RWPE1 (cell line): ENCODE results near the gene MRPS22.

Experiments used
- CTCF ChIA-PET: fragments of 350-600 bp; sonication (Branson Sonifier 250); formaldehyde crosslinking; extraction: SDS; loops from one replicate; lab custom pipeline; 2021; lab: Yijun Ruan, JAX
- POLR2A ChIA-PET: fragments of 400-600 bp; formaldehyde crosslinking; extraction: SDS; loops from one replicate; lab custom pipeline; 2020; ENCODE audit warnings: antibody characterized with exemption; ENCODE audit not compliant: low non-redundant PET; lab: Yijun Ruan, JAX
- DNase-seq: peaks from one replicate; pipeline ENCODE4 v3.0.0; 2012; ENCODE audit warnings: low spot score
- H3K27ac ChIP-seq: fragments of 450-650 bp; 2 replicates; pipeline ENCODE4 v1.5.1; 2017
- CTCF ChIP-seq: fragments of 450-650 bp; conservative IDR thresholded peaks from 2 replicates; pipeline ENCODE4 v1.5.1; 2017; ENCODE audit warnings: low read depth, mild to moderate bottlenecking

MRPS22 gene

GRCh38 chr3:139338405-139338804 is 5.4 kb upstream of the MRPS22 start:
- H3K27ac ChIP-seq: no peak overlapping the region
- POLR2A ChIA-PET: no interaction called here
- DNase-seq: no peak
- CTCF ChIA-PET: no interaction called here
- no peak for TF ChIP-seq CTCF

GRCh38 chr3:139339219-139339906 is 4.5 kb upstream of the MRPS22 start:
- TF ChIP-seq CTCF: no peak
- ChIA-PET POLR2A (no interaction called here), CTCF (no interaction called here)
- no peak overlapping the region for H3K27ac ChIP-seq
- no peak for DNase-seq

GRCh38 chr3:139340784-139341183 is 3.0 kb upstream of the MRPS22 start:
- no peak overlapping the region for H3K27ac ChIP-seq
- CTCF ChIA-PET: interaction anchor here (1.6 kb wide), 1 partner anchor 12 kb away, joined by 6 read pairs; no protein-coding TSS in a partner anchor
- no peak for DNase-seq
- POLR2A ChIA-PET: no interaction called here
- TF ChIP-seq CTCF: no peak

GRCh38 chr3:139342054-139342453 is 1.8 kb upstream of the MRPS22 start:
- CTCF ChIA-PET: interaction anchor here (0.9 kb wide), 1 partner anchor 31 kb away, joined by 3 read pairs; no protein-coding TSS in a partner anchor
- no peak for TF ChIP-seq CTCF
- no peak for DNase-seq
- POLR2A ChIA-PET: no interaction called here
- no peak overlapping the region for H3K27ac ChIP-seq

- TF ChIP-seq CTCF: no peak
- no peak for DNase-seq
- POLR2A ChIA-PET: no interaction called here
- no peak overlapping the region for H3K27ac ChIP-seq
- CTCF ChIA-PET: interaction anchor here (0.7 kb wide), 1 partner anchor 46 kb away, joined by 3 read pairs; no protein-coding TSS in a partner anchor
Observed at GRCh38 chr3:139346771-139347170, 3.0 kb downstream of the MRPS22 start.

GRCh38 chr3:139353920-139354556 is 10.2 kb downstream of the MRPS22 start:
- ChIA-PET POLR2A (interaction anchor here (0.8 to 1.1 kb wide), 2 partner anchors 19 to 36 kb away, joined by 3 read pairs; partner anchors contain the start of gene COPB2), CTCF (interaction anchor here (0.5 to 2.0 kb wide), 12 partner anchors 9 to 637 kb away, joined by 3 to 7 read pairs (median 4); no protein-coding TSS in a partner anchor)
- H3K27ac ChIP-seq: no peak overlapping the region
- TF ChIP-seq CTCF: peak; percentile 77
- peak; percentile 58 for DNase-seq
